Left ventricle myocardium inferior (tissue), 1 donor: Measurements from ENCODE around the gene SND1. TPM values are rescaled to one million over a fixed set of nuclear protein-coding genes. Genes with fewer than 3 reads are reported as not detected.
"Not testable (repeated sequence)": the region's sequence is repeated elsewhere in the genome, so short reads cannot be mapped to it uniquely, and the experiment has no call there.

Experiments used
- DNase-seq: peaks from one replicate; pipeline ENCODE4 v3.0.0-alpha.2; 2020
- H3K27ac ChIP-seq: fragments of 200-600 bp; replicated peaks from 2 replicates; pipeline ENCODE4 v1.8.0; 2021
- H3K27me3 ChIP-seq: fragments of 200-600 bp; 2 replicates; pipeline ENCODE4 v1.8.0; 2021; ENCODE audit warnings: low read depth
- H3K36me3 ChIP-seq: fragments of 200-600 bp; 2 replicates; pipeline ENCODE4 v1.8.0; 2021
- H3K4me1 ChIP-seq: fragments of 200-600 bp; 2 replicates; pipeline ENCODE4 v1.8.0; 2021
- H3K4me3 ChIP-seq: fragments of 200-600 bp; 2 replicates; pipeline ENCODE4 v1.8.0; 2021; ENCODE audit warnings: mild to moderate bottlenecking, moderate library complexity
- H3K9me3 ChIP-seq: fragments of 200-600 bp; replicated peaks from 2 replicates; pipeline ENCODE4 v1.8.0; 2021
- intact Hi-C: fragments of 100-400 bp; cut with micrococcal nuclease; formaldehyde crosslinking; loops from one replicate; pipeline ENCODE4 v1.11.0; 2022
- total RNA-seq: library from RNA; stranded (reverse); fragmentation: NEBNext Ultra II Directional; extraction: Animal tissue kit (Norgen Biotek cat#: 25700); gene quantifications from one replicate; pipeline ENCODE4 v1.2.1, GENCODE V29; 2021
- TF ChIP-seq, protein P1 (sequence below): fragments of 200-600 bp; IDR thresholded peaks from 2 replicates; pipeline ENCODE4 v1.8.0; 2021; ENCODE audit warnings: antibody characterized with exemption, mild to moderate bottlenecking, borderline replicate concordance
- donor health status: DM: no; HTN: yes; CAD: no; lungs with severe emphysema.

The SND1 gene
- total RNA-seq, 1 donor from 2014 or later: 71.6 TPM

GRCh38 chr7:127673902-127674301 lies 21.9 kb downstream of the SND1 start:
- TF ChIP-seq, protein P1, sequence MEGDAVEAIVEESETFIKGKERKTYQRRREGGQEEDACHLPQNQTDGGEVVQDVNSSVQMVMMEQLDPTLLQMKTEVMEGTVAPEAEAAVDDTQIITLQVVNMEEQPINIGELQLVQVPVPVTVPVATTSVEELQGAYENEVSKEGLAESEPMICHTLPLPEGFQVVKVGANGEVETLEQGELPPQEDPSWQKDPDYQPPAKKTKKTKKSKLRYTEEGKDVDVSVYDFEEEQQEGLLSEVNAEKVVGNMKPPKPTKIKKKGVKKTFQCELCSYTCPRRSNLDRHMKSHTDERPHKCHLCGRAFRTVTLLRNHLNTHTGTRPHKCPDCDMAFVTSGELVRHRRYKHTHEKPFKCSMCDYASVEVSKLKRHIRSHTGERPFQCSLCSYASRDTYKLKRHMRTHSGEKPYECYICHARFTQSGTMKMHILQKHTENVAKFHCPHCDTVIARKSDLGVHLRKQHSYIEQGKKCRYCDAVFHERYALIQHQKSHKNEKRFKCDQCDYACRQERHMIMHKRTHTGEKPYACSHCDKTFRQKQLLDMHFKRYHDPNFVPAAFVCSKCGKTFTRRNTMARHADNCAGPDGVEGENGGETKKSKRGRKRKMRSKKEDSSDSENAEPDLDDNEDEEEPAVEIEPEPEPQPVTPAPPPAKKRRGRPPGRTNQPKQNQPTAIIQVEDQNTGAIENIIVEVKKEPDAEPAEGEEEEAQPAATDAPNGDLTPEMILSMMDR: no peak
- Histone ChIP-seq H3K4me1 (peaks cover 9% of the 10 kb centered on the region), H3K27me3 (no peaks in the 10 kb centered on the region), H3K9me3 (peaks cover 8% of the 10 kb centered on the region), H3K27ac (no peak overlapping the region), H3K4me3 (no peak overlapping the region), H3K36me3 (peaks cover 11% of the 10 kb centered on the region)
- intact Hi-C loops: no loop called here
- no peak for DNase-seq

DNA sequence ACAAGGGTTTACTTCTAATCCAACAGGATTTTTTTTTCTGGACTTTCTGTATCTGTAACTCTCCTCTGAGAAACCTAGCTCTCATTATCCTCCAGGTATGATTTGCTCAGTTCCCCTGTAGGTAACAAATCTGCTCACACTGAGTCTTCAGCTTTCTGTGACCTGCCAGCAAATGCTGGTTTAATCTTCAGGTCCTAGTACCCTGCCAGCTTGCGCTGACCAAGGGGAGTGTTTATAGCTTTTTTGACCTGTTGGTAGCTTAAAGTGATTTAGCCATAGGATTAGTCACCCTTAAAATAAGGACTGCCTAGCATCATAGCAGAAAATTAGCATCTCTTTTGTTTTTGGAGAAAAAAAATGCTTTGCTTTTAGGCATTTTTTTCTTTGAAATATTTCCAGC lies 22.4 kb downstream of the SND1 start:
- H3K4me3 ChIP-seq: no peak overlapping the region
- H3K4me1 ChIP-seq: peaks cover 9% of the 10 kb centered on the region
- no peak for DNase-seq
- peaks cover 8% of the 10 kb centered on the region for H3K9me3 ChIP-seq
- H3K27ac ChIP-seq: no peak overlapping the region
- TF ChIP-seq, protein P1: no peak
- H3K36me3 ChIP-seq: peaks cover 11% of the 10 kb centered on the region
- intact Hi-C loops: no loop called here
- H3K27me3 ChIP-seq: no peaks in the 10 kb centered on the region

DNA sequence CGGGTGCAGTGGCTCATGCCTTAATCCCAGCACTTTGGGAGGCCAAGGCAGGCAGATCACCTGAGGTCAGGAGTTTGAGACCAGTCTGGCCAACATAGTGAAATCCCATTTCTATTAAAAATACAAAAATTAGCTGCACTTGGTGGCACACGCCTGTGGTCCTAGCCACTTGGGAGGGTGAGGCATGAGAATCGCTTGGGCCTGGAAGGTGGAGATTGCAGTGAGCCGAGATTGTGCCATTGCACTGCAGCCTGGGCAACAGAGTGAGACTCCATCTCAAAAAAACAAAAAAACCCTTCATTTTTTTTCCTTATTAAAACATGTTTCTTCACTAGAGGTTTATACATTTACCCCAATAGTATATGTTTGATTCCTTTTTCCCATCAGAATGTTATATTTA lies 22.9 kb downstream of the SND1 start:
- DNase-seq: not testable (repeated sequence)

DNA sequence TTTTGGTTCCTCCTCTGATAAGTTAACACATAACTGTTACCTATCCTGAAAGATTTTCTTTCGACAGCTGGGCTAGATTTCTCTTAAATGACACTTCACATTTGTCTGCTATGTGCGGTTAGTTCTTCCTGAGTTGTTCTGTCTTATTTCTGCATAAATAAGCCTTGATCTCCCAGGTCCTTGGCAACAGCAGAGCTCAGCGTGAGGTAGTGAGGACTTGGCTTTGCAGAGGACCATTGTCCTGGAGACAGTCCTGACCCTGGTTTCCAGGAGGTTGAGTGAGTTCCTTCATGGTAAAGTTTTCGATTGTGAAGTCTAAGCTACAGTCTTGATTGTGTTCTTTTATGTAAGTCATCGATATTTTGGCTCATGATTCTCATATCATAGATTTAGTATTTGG lies 23.7 kb downstream of the SND1 start:
- peaks cover 18% of the 10 kb centered on the region for H3K36me3 ChIP-seq
- TF ChIP-seq, protein P1: no peak
- H3K27ac ChIP-seq: no peak overlapping the region
- no peak for DNase-seq
- intact Hi-C loops: no loop called here
- H3K9me3 ChIP-seq: peaks cover 20% of the 10 kb centered on the region
- H3K27me3 ChIP-seq: no peaks in the 10 kb centered on the region
- no peak overlapping the region for H3K4me3 ChIP-seq
- peaks cover 9% of the 10 kb centered on the region for H3K4me1 ChIP-seq

More for the DNA sequence above, 22.9 kb downstream of the SND1 start:
- H3K4me1 ChIP-seq, H3K4me3 ChIP-seq, H3K27ac ChIP-seq, H3K27me3 ChIP-seq, intact Hi-C loops: not testable (repeated sequence)
- peaks cover 12% of the 10 kb centered on the region for H3K36me3 ChIP-seq
- H3K9me3 ChIP-seq: peaks cover 12% of the 10 kb centered on the region

- Histone ChIP-seq H3K4me3 (no peak overlapping the region), H3K9me3 (peaks cover 16% of the 10 kb centered on the region), H3K4me1 (peaks cover 12% of the 10 kb centered on the region), H3K27me3 (no peaks in the 10 kb centered on the region), H3K27ac (no peak overlapping the region), H3K36me3 (peaks cover 18% of the 10 kb centered on the region)
- DNase-seq: no peak
- TF ChIP-seq, protein P1: no peak
- intact Hi-C loops: no loop called here
Observed at GRCh38 chr7:127677433-127678230, 25.6 kb downstream of the SND1 start.

- H3K27ac ChIP-seq: no peak overlapping the region
- peaks cover 13% of the 10 kb centered on the region for H3K4me1 ChIP-seq
- DNase-seq: no peak
- no peak overlapping the region for H3K4me3 ChIP-seq
- TF ChIP-seq, protein P1: no peak
- peaks cover 13% of the 10 kb centered on the region for H3K9me3 ChIP-seq
- H3K36me3 ChIP-seq: peaks cover 18% of the 10 kb centered on the region
- no peaks in the 10 kb centered on the region for H3K27me3 ChIP-seq
- intact Hi-C loops: no loop called here
Observed at GRCh38 chr7:127678337-127678736, 26.3 kb downstream of the SND1 start.
